ENCODE measurements around the gene DCTN3.

DCTN3 gene

DNA sequence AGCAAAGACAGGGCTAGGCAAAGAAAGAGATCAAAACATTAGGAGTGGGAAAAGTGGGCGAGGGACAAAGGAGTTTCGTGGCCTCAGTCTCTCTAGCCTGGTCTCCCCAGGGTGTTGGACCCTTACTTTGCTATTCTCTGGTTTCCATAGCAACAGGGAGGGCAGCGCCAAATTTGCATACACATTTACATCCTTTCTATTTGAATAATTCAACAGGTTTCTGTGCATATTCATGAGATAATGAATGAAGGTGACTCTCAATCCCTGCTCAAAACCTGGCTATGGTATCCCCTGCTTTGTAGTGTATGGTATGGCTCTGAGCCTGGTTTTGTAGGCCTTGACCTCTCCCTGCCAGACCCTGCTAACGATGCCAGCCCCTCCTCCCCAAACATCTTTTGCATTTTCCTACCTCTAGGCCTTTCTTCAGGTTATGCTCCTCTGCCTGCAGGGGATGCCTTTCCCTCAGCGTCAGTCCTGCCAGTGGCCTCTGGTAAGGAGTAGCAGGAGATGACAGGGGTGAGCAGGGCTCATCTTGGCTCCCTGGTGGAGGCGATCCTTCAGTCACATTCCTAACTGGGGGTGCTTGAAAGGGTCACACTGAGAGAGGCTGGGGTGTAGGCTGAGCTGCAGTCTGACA is 18.2 kb downstream of the DCTN3 start:
- Histone ChIP-seq H4K20me1 (ENCODE audit: insufficient read depth, low read length, poor library complexity, severe bottlenecking) (no peaks in the 10 kb centered on the region), H3K9me2 (replicated peaks; ENCODE audit: low read depth, low read length) (no peaks in the 10 kb centered on the region), H3K36me3 (ENCODE audit: insufficient read depth, low read length) (no peaks in the 10 kb centered on the region), H3K27me3 (ENCODE audit: insufficient read depth, low read length, poor library complexity, severe bottlenecking) (no peaks in the 10 kb centered on the region), H3K4me2 (ENCODE audit: low read depth, low read length, poor library complexity, severe bottlenecking) (no peak overlapping the region), H3K79me2 (ENCODE audit: insufficient read depth, low read length) (no peaks in the 10 kb centered on the region), H3K4me3 (ENCODE audit: low read length, poor library complexity, severe bottlenecking) (no peak overlapping the region), H3K9me3 (ENCODE audit: insufficient read depth, low read depth, low read length) (no peaks in the 10 kb centered on the region), H3K9ac (ENCODE audit: low read depth, low read length, poor library complexity, severe bottlenecking) (no peak overlapping the region), H3K4me1 (ENCODE audit: insufficient read depth, low read length, poor library complexity, severe bottlenecking) (no peaks in the 10 kb centered on the region), H3F3A (ENCODE audit: low read depth) (no peaks in the 10 kb centered on the region), H2AFZ (ENCODE audit: low read length) (no peak overlapping the region)
- TF ChIP-seq EZH2phosphoT487 (IDR thresholded peaks at IDR 0.05; ENCODE audit: borderline replicate concordance) (no peak), CTCF (conservative IDR thresholded peaks at IDR 0.05; ENCODE audit: low read length) (no peak)

- no peaks in the 10 kb centered on the region for H3K9me2 ChIP-seq (replicated peaks; ENCODE audit: low read depth, low read length)
- no peak for TF ChIP-seq EZH2phosphoT487 (IDR thresholded peaks at IDR 0.05; ENCODE audit: borderline replicate concordance)
- no peak for TF ChIP-seq CTCF (conservative IDR thresholded peaks at IDR 0.05; ENCODE audit: low read length)
- no peak overlapping the region for H3K9ac ChIP-seq (ENCODE audit: low read depth, low read length, poor library complexity, severe bottlenecking)
- H3K4me2 ChIP-seq (ENCODE audit: low read depth, low read length, poor library complexity, severe bottlenecking) = no peak overlapping the region
- H3K4me1 ChIP-seq (ENCODE audit: insufficient read depth, low read length, poor library complexity, severe bottlenecking) = no peaks in the 10 kb centered on the region
- no peak overlapping the region for H2AFZ ChIP-seq (ENCODE audit: low read length)
- H4K20me1 ChIP-seq (ENCODE audit: insufficient read depth, low read length, poor library complexity, severe bottlenecking) = no peaks in the 10 kb centered on the region
- no peaks in the 10 kb centered on the region for H3F3A ChIP-seq (ENCODE audit: low read depth)
- H3K9me3 ChIP-seq (ENCODE audit: insufficient read depth, low read depth, low read length) = no peaks in the 10 kb centered on the region
- H3K4me3 ChIP-seq (ENCODE audit: low read length, poor library complexity, severe bottlenecking) = no peak overlapping the region
- no peaks in the 10 kb centered on the region for H3K79me2 ChIP-seq (ENCODE audit: insufficient read depth, low read length)
- no peaks in the 10 kb centered on the region for H3K36me3 ChIP-seq (ENCODE audit: insufficient read depth, low read length)
- no peaks in the 10 kb centered on the region for H3K27me3 ChIP-seq (ENCODE audit: insufficient read depth, low read length, poor library complexity, severe bottlenecking)
Measured at GRCh38 chr9:34600908-34601307, 19.4 kb downstream of the DCTN3 start.

DNA sequence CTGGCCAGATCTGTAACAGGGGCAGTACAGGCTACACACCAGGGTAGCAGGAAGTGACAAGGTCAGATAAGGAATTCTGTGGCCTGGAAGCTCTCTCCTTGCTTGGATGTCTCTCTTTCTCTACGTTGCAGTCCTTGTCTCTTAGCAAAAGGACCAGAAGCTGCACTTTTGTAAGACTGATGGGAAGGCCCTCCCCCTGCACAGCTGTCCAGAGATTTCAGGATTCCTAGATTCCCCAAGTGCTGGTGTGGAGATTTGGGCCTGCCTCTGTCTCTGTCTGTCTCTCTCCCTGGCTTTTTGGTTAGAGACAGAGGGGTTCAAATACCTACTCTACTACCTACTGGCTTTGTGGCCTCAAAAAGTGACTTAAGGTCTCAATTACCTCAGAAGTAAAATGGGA is 20.7 kb downstream of the DCTN3 start:
- no peaks in the 10 kb centered on the region for H3K79me2 ChIP-seq (ENCODE audit: insufficient read depth, low read length)
- H3K9me2 ChIP-seq (replicated peaks; ENCODE audit: low read depth, low read length) = no peaks in the 10 kb centered on the region
- H3K9ac ChIP-seq (ENCODE audit: low read depth, low read length, poor library complexity, severe bottlenecking) = no peak overlapping the region
- no peak overlapping the region for H3K4me3 ChIP-seq (ENCODE audit: low read length, poor library complexity, severe bottlenecking)
- no peak overlapping the region for H2AFZ ChIP-seq (ENCODE audit: low read length)
- no peaks in the 10 kb centered on the region for H3K4me1 ChIP-seq (ENCODE audit: insufficient read depth, low read length, poor library complexity, severe bottlenecking)
- no peaks in the 10 kb centered on the region for H3K27me3 ChIP-seq (ENCODE audit: insufficient read depth, low read length, poor library complexity, severe bottlenecking)
- H3K9me3 ChIP-seq (ENCODE audit: insufficient read depth, low read depth, low read length) = no peaks in the 10 kb centered on the region
- no peak for TF ChIP-seq CTCF (conservative IDR thresholded peaks at IDR 0.05; ENCODE audit: low read length)
- no peak for TF ChIP-seq EZH2phosphoT487 (IDR thresholded peaks at IDR 0.05; ENCODE audit: borderline replicate concordance)
- no peaks in the 10 kb centered on the region for H3K36me3 ChIP-seq (ENCODE audit: insufficient read depth, low read length)
- no peaks in the 10 kb centered on the region for H3F3A ChIP-seq (ENCODE audit: low read depth)
- no peak overlapping the region for H3K4me2 ChIP-seq (ENCODE audit: low read depth, low read length, poor library complexity, severe bottlenecking)
- no peaks in the 10 kb centered on the region for H4K20me1 ChIP-seq (ENCODE audit: insufficient read depth, low read length, poor library complexity, severe bottlenecking)
